Measurements from ENCODE around the gene PHOSPHO1.
"Not testable (repeated sequence)": the region's sequence is repeated elsewhere in the genome, so short reads cannot be mapped to it uniquely, and the experiment has no call there.

Gene PHOSPHO1

DNA sequence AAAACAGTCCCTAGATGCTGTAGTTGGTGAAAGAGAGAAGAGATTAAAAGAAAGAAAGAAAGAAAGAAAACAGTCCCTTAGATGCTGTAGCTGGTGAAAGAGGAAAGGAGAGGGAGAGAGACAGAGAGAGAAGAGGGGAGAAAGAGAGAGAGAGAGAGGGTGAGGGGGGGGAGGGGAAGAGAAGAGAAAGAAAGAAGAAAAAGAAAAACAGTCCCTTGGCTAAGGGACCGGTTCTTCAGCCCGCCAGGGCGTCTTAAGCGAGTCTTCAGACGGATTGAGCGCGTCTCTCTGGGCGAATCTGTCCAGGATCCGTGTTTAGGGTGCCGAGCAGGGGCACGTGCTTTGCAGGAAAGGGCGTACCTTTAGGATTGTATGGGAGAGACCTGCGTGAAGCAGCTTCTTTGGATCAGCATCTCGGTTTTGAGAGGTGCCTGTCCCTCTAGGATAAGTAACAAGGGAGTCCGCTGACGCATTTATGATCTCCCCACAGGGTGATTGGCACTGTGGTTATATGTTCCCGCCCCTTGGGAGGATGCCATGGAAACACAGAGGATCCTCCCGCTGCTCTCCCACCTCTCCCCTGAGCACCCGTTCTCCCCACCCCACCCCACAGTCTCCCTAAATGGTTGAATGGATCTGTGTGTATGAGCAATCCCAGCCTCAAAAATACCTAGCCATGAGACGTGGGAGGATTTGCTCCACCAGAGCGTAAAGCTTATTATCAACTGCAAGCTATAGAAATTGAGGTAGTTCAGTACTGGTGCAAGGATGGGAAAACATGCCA, 36.9 kb downstream of the PHOSPHO1 start:
- DNase-seq (ENCODE audit: low read depth), result peak; percentile 52

DNA sequence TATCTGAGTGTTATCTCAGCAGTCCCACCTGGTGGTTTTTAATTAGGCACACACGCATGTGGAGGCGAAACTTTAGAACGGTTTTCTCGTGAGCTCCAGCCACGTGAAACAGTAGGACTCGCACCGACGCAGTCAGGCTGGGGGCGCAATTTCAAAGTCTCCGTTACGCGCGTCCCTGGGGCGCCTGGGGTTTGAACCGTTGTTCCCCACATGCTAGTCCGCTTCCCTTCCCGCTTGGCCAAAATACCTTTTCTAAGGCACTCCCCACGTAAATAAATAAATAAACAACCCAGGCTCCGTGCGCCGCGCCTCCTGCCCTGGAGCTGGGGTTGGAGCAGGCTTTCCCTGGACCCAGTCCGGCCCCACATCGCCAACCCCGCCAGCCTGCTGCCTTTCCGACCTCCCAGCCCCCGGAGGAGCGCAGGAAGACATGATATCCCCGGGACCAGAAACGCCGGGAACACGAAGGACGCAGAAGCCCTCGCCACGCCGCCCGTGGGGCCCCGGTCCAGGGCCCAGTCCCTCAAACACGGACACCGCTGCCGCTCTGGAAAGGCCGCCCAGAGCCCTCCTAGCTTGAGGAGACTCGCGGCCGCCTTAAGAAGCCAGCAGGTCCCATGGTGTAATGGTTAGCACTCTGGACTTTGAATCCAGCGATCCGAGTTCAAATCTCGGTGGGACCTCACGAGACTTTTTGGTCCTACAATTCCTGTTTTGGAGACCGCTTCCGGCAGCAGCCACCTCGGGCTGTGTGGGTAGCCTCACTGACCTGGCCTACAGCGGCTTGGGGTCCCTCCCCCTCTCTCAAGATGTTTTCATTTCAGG, 38.5 kb downstream of the PHOSPHO1 start:
- DNase-seq (ENCODE audit: low read depth), result peak; percentile 81

DNA sequence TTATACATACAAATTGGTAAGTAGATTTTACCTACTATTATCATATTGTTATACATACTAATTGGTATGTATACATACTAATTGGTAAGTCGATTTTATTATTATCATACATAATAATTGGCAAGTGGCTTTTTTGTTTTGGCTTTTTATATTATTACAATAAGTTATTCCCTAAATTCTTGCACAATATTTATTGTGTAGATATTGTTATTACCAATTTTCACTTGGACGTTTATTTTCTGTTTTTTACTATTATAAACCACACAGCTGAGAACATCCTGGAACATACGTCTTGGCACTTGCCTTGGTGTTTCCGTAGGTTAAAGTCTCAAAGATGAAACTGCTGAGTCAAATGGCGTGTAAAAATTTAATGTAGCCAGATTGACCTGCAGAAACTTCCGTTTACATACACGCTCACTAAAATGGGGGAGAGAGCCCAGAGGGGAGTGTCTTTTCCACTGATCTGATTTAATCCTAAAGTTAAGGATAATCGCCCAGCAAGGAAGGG, 39.1 kb downstream of the PHOSPHO1 start:
- no peak for DNase-seq (ENCODE audit: low read depth)

DNA sequence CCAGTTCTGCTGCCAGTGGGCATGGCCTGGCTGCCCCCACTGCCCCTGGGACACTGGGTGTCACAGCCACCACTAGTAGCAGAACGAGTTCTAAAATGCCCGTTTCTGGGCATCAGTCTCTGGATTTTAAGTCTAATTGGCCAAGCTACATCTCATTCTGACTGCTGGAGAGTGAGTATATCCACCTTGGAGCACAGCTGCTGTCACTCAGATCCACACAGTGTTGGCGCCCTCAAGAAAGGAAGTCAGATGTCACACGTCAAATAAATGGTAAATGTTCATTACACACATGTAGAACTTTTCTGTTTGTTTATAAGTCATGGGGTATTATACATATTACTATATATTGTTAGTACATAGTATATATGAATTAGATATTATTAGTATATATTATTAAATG, 39.7 kb downstream of the PHOSPHO1 start:
- no peak for DNase-seq (ENCODE audit: low read depth)

DNA sequence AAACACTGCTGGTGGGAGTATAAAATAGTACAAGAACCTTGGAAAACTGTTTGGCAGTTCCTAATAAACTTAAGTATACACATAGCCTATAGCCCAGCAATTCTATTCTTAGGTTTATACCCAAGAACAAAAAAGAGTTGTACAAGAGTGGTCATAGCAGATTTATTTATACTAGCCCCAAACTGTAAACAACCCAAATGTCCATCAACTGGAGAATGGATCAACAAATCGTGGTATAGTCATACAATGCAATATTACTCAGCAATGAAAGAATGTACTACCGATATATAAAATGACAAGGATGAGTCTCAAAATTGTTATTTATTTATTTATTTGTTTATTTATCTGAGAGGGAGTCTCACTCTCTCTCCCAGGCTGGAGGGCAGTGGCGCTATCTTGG, 43.3 kb downstream of the PHOSPHO1 start:
- DNase-seq (ENCODE audit: low read depth), result no peak

DNA sequence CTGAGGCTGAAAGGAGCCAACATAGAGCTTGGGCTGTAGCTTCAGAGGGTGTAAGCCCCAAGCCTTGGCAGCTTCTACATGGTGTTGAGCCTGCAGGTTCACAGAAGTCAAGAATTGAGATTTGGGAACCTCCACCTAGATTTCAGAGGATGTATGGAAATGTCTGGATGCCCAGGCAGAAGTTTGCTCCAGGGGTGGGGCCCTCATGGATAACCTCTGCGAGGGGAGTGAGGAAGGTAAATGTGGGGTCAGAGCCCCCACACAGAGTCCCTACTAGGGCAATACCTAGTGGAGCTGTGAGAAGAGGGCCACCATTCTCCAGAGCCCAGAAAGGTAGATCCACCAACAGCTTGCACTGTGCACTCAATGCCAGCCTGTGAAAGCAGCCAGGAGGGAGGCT, 45.2 kb downstream of the PHOSPHO1 start:
- not testable (repeated sequence) for DNase-seq (ENCODE audit: low read depth)

DNA sequence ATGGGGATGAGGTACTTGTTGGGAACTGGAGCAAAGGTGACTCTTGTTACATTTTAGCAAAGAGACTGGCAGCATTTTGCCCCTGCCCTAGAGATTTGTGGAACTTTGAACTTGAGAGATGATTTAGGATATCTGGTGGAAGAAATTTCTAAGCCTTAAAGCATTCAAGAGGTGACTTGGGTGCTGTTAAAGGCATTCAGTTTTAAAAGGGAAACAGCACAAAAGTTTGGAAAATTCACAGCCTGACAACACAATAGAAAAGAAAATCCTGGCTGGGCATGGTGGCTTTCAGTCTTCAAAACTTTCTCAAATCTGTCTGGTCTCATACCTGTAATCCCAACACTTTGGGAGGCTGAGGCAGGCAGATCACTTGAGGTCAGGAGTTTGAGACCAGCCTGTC, 46.1 kb downstream of the PHOSPHO1 start:
- DNase-seq (ENCODE audit: low read depth), result not testable (repeated sequence)

DNA sequence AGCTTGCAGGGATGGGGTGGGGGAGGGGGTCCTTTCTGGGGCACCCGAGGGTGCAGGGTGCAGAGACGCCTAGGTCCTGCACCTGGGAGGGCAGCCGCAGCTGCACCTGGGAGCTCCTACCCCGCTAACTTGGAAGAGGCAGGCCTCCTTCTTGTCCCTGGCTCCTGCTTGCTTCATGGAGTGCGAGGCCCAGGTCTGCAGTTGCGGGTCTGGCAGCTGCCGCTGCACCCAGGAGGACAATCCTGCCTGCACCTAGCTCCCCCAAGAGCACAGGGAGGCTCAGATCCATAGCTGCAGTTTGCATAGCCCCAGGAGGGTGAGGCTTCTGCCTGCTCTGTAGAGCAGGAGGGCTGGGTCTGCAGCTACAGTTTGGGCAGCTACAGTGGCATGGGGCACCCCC, 46.8 kb downstream of the PHOSPHO1 start:
- no peak for DNase-seq (ENCODE audit: low read depth)

DNA sequence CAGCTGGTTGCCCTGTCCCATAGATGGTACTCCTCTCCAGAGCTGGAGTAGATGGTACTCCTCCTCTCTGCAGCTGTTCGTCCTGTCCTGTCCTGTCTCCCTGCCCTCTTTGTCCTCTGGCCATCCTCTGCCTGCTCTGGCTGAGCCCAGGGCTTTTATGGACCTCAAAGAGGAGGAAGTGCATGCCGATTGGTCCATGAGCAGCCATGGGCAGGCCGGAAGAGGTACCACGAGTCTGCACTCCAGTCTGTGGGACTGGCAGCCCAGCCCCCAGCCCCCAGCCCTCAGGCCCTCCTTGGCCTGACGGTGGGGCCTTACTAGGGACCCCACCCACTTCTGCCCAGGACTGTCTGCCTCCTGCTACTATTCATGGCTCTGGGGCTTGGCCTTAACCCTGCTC, 47.2 kb downstream of the PHOSPHO1 start:
- no peak for DNase-seq (ENCODE audit: low read depth)

DNA sequence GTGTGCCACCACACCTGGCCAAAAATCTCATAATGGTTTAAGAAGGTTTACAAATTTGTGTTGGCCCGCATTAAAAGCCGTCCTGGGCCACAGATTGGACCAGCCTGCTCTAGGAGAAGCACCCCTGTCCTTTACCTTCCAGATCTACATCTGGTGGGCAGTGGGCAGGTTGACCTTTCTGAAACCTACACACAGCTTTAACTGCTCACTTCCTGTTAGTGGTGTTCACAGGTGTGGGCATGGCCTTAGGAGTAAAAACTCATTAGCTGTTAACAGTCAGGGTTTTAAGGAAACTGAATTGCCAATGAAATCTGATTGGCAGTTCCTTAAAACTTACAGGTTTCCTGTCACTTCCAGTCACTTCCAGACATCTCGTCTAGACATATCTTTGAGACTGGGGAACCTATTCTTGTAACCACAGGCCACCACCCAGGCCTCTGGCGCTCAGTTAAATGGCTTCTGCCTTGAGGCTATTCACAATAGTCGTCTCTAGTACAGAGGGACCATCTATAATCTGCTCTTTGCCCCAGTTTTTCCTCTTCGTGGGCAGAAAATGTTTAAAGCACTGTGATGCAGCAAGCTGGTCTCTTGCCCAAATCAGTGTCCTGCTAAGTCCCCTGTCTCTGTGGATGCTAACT, 49.5 kb downstream of the PHOSPHO1 start:
- DNase-seq (ENCODE audit: low read depth), result no peak

DNA sequence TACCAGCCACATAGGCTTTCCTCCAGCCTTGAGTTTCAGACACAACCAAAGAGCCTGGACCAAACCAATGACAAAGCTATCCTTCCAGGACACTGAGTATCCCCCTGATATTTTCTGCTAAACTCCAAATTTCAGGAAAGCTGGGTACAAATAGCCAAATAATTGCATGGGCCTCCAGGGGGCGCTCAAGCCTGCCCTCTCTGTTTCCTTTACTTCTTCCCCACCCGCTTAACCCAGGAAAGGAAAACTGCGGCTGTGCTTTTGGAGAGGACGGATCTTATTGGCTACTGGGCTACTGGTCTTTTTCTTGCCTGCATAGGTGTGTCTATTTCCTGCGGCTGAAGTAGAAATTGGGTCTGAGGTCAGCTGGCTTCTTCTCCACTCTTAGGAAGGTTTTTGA, 50.3 kb downstream of the PHOSPHO1 start:
- DNase-seq (ENCODE audit: low read depth), result peak; percentile 35

DNA sequence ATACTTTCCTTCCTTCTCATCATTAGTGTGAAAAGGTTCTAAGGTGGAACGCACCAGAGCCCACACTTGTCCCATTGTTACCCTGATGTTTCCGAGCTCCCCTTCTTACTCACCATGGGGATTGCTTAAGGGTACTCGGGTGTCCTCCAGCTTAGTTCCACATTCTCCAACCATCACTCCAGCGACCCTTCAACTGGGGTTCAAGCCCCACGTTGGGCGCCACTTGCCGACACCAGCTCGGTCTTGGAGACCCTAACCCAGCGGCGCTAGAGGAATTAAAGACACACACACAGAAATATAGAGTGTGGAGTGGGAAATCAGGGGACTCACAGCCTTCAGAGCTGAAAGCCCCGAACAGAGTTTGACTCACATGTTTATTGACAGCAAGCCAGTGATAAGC, 54.6 kb downstream of the PHOSPHO1 start:
- not testable (repeated sequence) for DNase-seq (ENCODE audit: low read depth)

Data from fibroblast of gingiva (primary cell).